ENCODE data around the gene TMEM117. TPM values are rescaled to one million over a fixed set of nuclear protein-coding genes. Genes with fewer than 3 reads are reported as not detected.

The TMEM117 gene
- total and polyA plus RNA-seq, 2 donors (not counting 3 experiments of a cell fraction or from before 2014, with no cell fraction given): 1.2 to 3.8 TPM

GRCh38 chr12:44052554-44052953 is 216.7 kb downstream of the TMEM117 start:
- POLR2A ChIA-PET: no interaction called here
- TF ChIP-seq POLR2AphosphoS5 (IDR thresholded peaks at IDR 0.05; ENCODE audit: insufficient read depth, low read depth, low read length) (no peak), MYC (IDR thresholded peaks at IDR 0.05; ENCODE audit: low read depth, low read length) (no peak), CTCF (IDR thresholded peaks at IDR 0.05; ENCODE audit: extremely low read depth in 1 of 2, insufficient read depth in 1 of 2, low read depth in 1 of 2, low read length in 2 of 2) (no peak), MAX (IDR thresholded peaks at IDR 0.05; ENCODE audit: insufficient read depth, insufficient read length) (no peak), JUN (IDR thresholded peaks at IDR 0.05; ENCODE audit: borderline replicate concordance, insufficient read depth, insufficient read length, low read depth) (no peak), EZH2 (IDR thresholded peaks at IDR 0.05; ENCODE audit: borderline replicate concordance, low read depth, low read length, severe bottlenecking) (no peak), FOS (IDR thresholded peaks at IDR 0.05; ENCODE audit: borderline replicate concordance, insufficient read depth, low read length) (no peak), GATA2 (IDR thresholded peaks at IDR 0.05; ENCODE audit: insufficient read depth, insufficient read length, low read depth, low read length) (no peak), POLR2A (IDR thresholded peaks at IDR 0.05; ENCODE audit: low read depth, low read length) (no peak)

More at GRCh38 chr12:44052554-44052953, 216.7 kb downstream of the TMEM117 start:
- CTCF ChIA-PET: no interaction called here
- no peak overlapping the region for H3K4me2 ChIP-seq (ENCODE audit: insufficient read depth, low read length)
- no peaks in the 10 kb centered on the region for H3K79me2 ChIP-seq (ENCODE audit: control insufficient read depth, insufficient read depth, low read length)
- H4K20me1 ChIP-seq (replicated peaks; ENCODE audit: control insufficient read depth, extremely low read depth, insufficient read depth, low read length): no peaks in the 10 kb centered on the region
- H2AFZ ChIP-seq (ENCODE audit: low read depth, low read length): no peak overlapping the region
- intact Hi-C loops (cut with micrococcal nuclease) (no loop called here), dilution Hi-C loops (cut with MboI; ENCODE audit: extremely low pct_ligation_motif_present, low sequenced_read_pairs) (no loop called here)
- BruUV-seq (replicated peaks): no TSS peak
- no peaks in the 10 kb centered on the region for H3K36me3 ChIP-seq (ENCODE audit: control insufficient read depth in 2 of 2, extremely low read depth in 1 of 2, insufficient read depth in 2 of 2, low read length in 2 of 2)
- DNase-seq (ENCODE audit: low read depth, low spot score) (no peak), FAIRE-seq (no peak)
- H3K27ac ChIP-seq (ENCODE audit: insufficient read depth, low read depth, low read length): no peak overlapping the region
- no peaks in the 10 kb centered on the region for H3K27me3 ChIP-seq (ENCODE audit: control insufficient read depth in 2 of 2, insufficient read depth in 2 of 2, low read length in 2 of 2)
- H3K9me1 ChIP-seq (replicated peaks; ENCODE audit: control insufficient read depth, extremely low read depth, insufficient read depth, low read length): no peaks in the 10 kb centered on the region
- no peak overlapping the region for H3K9ac ChIP-seq (replicated peaks; ENCODE audit: extremely low read depth, insufficient read depth, low read length)
- no peaks in the 10 kb centered on the region for H3K9me3 ChIP-seq (replicated peaks; ENCODE audit: control insufficient read depth, insufficient read depth, low read length)
- no peaks in the 10 kb centered on the region for H3K4me1 ChIP-seq (ENCODE audit: control insufficient read depth, extremely low read depth, insufficient read depth, low read length)
- H3K4me3 ChIP-seq (replicated peaks in 1 of 3; ENCODE audit: insufficient read depth in 1 of 3, low read depth in 1 of 3, low read length in 3 of 3): no peak overlapping the region

All from endothelial cell of umbilical vein (primary cell).